GM10248 (cell line): ENCODE results near the gene PRADC1.

ENCODE experiments used
- CTCF ChIA-PET: fragments of 300-600 bp; sonication (Branson Sonifier 250); formaldehyde crosslinking; extraction: SDS; loops from one replicate; lab custom pipeline; 2021; ENCODE audit warnings: antibody characterized with exemption; lab: Yijun Ruan, JAX
- POLR2A ChIA-PET: fragments of 350-650 bp; sonication (Branson Sonifier 250); formaldehyde crosslinking; extraction: SDS; loops from one replicate; lab custom pipeline; 2020; ENCODE audit warnings: antibody characterized with exemption; lab: Yijun Ruan, JAX
- DNase-seq: peaks from one replicate; pipeline ENCODE4 v3.0.0; 2012; ENCODE audit errors: extremely low spot score
- CTCF ChIP-seq: IDR thresholded peaks from 2 replicates; pipeline ENCODE4 v1.5.1; 2012; ENCODE audit warnings: mild to moderate bottlenecking, low read depth; ENCODE audit errors: extremely low read depth, missing control alignments, control extremely low read depth

Gene PRADC1

GRCh38 chr2:73256618-73256922, 23.5 kb upstream of the PRADC1 start:
- POLR2A ChIA-PET: no interaction called here
- CTCF ChIA-PET: interaction anchor here (3.1 kb wide), 1 partner anchor 33 kb away, joined by 14 read pairs; no protein-coding TSS in a partner anchor
- TF ChIP-seq CTCF: no peak
- DNase-seq: no peak

GRCh38 chr2:73255907-73256617, 23.0 kb upstream of the PRADC1 start:
- DNase-seq: no peak
- ChIA-PET CTCF (interaction anchor here (3.2 kb wide), 1 partner anchor 34 kb away, joined by 17 read pairs; no protein-coding TSS in a partner anchor), POLR2A (no interaction called here)
- no peak for TF ChIP-seq CTCF

GRCh38 chr2:73255007-73255644, 22.1 kb upstream of the PRADC1 start:
- CTCF ChIA-PET: interaction anchor here (1.2 to 3.2 kb wide), 3 partner anchors 17 to 35 kb away, joined by 3 to 17 read pairs (median 7); partner anchors contain the start of gene PRADC1
- POLR2A ChIA-PET: interaction anchor here (0.5 to 1.0 kb wide), 2 partner anchors 11 to 474 kb away, joined by 3 to 4 read pairs; no protein-coding TSS in a partner anchor
- DNase-seq: no peak
- no peak for TF ChIP-seq CTCF

- POLR2A ChIA-PET: interaction anchor here (0.5 to 1.0 kb wide), 2 partner anchors 10 to 475 kb away, joined by 3 to 4 read pairs; no protein-coding TSS in a partner anchor
- no peak for TF ChIP-seq CTCF
- DNase-seq: no peak
- CTCF ChIA-PET: interaction anchor here (1.2 to 3.2 kb wide), 3 partner anchors 16 to 36 kb away, joined by 3 to 17 read pairs (median 7); partner anchors contain the start of gene PRADC1
Observed at GRCh38 chr2:73254343-73255006, 21.4 kb upstream of the PRADC1 start.

GRCh38 chr2:73253901-73254300, 20.9 kb upstream of the PRADC1 start:
- ChIA-PET POLR2A (no interaction called here), CTCF (interaction anchor here (1.2 to 3.2 kb wide), 4 partner anchors 16 to 37 kb away, joined by 3 to 17 read pairs (median 5); partner anchors contain the start of gene PRADC1)
- no peak for TF ChIP-seq CTCF
- no peak for DNase-seq

GRCh38 chr2:73253400-73253799, 20.4 kb upstream of the PRADC1 start:
- CTCF ChIA-PET: interaction anchor here (1.6 to 3.2 kb wide), 3 partner anchors 15 to 37 kb away, joined by 3 to 17 read pairs (median 7); no protein-coding TSS in a partner anchor
- POLR2A ChIA-PET: no interaction called here
- no peak for DNase-seq
- TF ChIP-seq CTCF: no peak
